ENCODE measurements around the gene ULK1. TPM values are rescaled to one million over a fixed set of nuclear protein-coding genes. Genes with fewer than 3 reads are reported as not detected.

Gene ULK1
- total RNA-seq, 1 experiment from 2014 or later, result 21.7 TPM

DNA sequence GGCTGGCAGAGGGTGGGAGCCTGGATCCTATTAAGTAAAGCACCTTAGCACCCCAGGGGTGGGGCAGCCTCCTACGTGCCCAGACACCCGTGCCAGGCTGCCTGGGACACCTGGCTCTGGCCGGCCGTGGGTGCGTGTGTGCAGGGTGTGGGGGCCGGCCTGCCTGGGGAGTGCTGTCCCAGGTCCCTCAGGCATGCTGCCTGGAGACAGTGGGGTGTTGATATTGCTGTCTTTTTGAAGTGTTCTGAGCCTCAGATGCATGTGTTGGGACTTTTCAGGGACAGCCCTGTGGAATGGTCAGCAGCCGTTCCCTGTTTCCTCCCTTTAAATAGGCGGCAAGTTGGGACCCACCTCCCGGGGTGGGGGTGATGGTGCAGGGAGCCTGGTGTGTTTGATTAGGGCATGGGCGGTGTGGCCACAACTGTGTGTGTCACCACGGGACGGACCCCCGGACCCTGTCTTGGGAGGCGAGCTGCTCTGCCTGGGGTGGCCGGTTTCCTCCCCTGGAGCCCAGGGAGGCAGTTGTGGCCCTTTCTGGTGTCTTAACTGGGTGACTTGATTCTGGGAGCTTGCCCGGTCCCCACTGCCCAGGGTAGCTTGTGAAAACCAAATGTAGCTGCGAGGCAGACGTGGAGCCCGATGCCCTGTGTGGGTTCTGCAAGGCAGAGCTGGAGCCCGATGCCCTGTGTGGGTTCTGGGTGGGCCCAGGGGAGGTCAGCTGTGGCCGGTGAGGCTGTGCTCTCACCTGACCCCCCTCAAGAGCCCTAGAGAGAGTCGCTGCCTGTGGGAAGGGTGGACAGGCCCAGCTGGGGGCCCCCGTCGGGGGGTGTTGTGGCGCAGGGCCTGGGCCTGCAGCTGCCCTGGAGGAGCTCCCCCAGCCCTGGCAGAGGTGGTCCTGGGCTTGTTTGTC is 8.2 kb downstream of the ULK1 start:
- no TSS peak for BruUV-seq (replicated peaks)
- Mint-ChIP-seq H3K36me3 (ENCODE audit: insufficient read depth, unreplicated experiment) (peaks cover 23% of the 10 kb centered on the region), H3K4me1 (ENCODE audit: insufficient read depth, unreplicated experiment) (peaks cover 19% of the 10 kb centered on the region), H3K27ac (ENCODE audit: low read depth, unreplicated experiment) (peak overlapping the region; percentile 46), H3K4me3 (ENCODE audit: unreplicated experiment) (no peak overlapping the region), H3K27me3 (ENCODE audit: insufficient read depth, unreplicated experiment) (no peaks in the 10 kb centered on the region), H3K9me3 (ENCODE audit: unreplicated experiment) (no peaks in the 10 kb centered on the region)
- ChIA-PET CTCF (interaction anchor here (0.6 to 1.0 kb wide), 2 partner anchors 26 to 65 kb away, joined by 3 read pairs; no protein-coding TSS in a partner anchor), POLR2A (interaction anchor here (0.6 to 3.3 kb wide), 4 partner anchors 27 to 48 kb away, joined by 3 to 11 read pairs (median 4); partner anchors contain the start of gene EP400)
- intact Hi-C loops (cut with micrococcal nuclease), result no loop called here
- TF ChIP-seq, protein P1, sequence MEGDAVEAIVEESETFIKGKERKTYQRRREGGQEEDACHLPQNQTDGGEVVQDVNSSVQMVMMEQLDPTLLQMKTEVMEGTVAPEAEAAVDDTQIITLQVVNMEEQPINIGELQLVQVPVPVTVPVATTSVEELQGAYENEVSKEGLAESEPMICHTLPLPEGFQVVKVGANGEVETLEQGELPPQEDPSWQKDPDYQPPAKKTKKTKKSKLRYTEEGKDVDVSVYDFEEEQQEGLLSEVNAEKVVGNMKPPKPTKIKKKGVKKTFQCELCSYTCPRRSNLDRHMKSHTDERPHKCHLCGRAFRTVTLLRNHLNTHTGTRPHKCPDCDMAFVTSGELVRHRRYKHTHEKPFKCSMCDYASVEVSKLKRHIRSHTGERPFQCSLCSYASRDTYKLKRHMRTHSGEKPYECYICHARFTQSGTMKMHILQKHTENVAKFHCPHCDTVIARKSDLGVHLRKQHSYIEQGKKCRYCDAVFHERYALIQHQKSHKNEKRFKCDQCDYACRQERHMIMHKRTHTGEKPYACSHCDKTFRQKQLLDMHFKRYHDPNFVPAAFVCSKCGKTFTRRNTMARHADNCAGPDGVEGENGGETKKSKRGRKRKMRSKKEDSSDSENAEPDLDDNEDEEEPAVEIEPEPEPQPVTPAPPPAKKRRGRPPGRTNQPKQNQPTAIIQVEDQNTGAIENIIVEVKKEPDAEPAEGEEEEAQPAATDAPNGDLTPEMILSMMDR (IDR thresholded peaks at IDR 0.05; ENCODE audit: unreplicated experiment), result no peak
- no peak for DNase-seq (ENCODE audit: unreplicated experiment)

DNA sequence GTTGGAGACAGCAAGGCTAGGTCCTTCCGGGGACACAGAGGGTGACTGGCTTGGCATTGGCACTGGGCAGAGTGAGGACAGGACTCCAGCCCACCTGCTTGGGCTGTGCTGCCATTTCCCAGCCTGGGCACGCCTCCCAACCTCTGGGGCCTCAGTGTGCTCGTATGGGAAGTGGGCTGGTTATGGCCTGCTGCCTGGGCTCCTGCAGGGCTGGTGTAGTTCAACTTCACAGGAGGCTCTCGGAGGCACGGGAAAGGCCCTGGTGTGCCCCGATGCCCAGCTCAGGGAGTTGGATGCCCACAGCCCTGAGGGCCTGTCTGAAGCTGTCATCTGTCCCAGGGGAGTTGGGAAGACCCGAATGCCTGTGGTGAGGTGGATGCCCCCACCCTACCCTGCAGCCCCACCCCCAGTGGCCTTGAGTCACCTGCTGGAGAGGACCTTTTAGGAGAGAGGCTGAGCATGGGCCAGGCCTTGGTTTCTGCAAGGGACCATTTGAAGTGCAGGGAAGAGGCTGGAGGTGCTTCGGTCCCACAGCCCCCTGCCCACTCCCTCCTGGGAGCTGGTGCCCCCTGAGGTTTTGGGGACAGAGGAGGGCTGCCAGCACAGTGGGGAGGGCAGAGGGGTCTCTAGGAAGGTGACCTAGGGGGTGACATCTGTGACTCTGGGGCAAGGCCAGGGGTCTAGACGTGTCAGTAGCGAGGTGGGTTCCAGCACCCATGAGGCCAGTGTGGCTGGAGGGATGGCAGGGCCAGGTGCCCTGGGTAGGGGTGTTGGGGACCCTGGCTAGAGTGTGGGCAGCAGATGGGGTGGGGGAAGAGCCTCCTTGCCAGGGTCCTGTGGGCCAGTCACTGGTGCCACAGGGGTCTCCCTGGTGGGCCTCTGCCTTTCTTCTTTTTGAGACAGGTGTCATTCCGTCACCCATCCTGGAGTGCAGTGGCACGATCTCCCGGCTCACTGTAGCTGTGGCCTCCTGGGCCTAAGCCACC is 9.1 kb downstream of the ULK1 start:
- Mint-ChIP-seq H3K27me3 (ENCODE audit: insufficient read depth, unreplicated experiment) (no peaks in the 10 kb centered on the region), H3K27ac (ENCODE audit: low read depth, unreplicated experiment) (no peak overlapping the region)
- POLR2A ChIA-PET, result interaction anchor here (0.7 kb wide), 1 partner anchor 51 kb away, joined by 3 read pairs; no protein-coding TSS in a partner anchor

DNA sequence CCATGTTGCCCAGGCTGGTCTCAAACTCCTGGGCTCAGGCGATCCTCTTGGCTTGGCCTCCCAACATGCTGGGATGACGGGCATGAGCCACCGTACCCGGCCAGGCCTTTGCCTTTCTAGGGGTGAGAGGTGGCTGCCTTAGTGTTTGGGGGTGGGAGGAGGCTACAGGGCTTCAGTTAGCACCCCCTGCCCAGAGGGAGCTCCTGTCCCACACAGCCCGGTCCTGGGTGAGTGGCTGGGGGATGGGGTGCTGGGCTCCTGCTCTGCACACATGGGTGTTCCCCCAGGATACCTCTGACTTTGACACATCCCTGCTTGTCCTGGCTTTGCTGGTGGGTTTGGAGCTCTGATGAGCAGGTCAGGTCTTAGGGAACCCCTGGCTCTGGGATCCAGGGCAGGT is 9.9 kb downstream of the ULK1 start:
- ChIA-PET POLR2A (interaction anchor here (0.7 kb wide), 1 partner anchor 50 kb away, joined by 3 read pairs; no protein-coding TSS in a partner anchor), CTCF (interaction anchor here (0.8 kb wide), 1 partner anchor 68 kb away, joined by 3 read pairs; no protein-coding TSS in a partner anchor)
- no TSS peak for BruUV-seq (replicated peaks)
- DNase-seq (ENCODE audit: unreplicated experiment), result no peak
- H3K27ac Mint-ChIP-seq (ENCODE audit: low read depth, unreplicated experiment), result no peak overlapping the region
- peaks cover 24% of the 10 kb centered on the region for H3K36me3 Mint-ChIP-seq (ENCODE audit: insufficient read depth, unreplicated experiment)
- no peak overlapping the region for H3K4me3 Mint-ChIP-seq (ENCODE audit: unreplicated experiment)
- H3K9me3 Mint-ChIP-seq (ENCODE audit: unreplicated experiment), result no peaks in the 10 kb centered on the region
- intact Hi-C loops (cut with micrococcal nuclease), result no loop called here
- TF ChIP-seq, protein P1 (IDR thresholded peaks at IDR 0.05; ENCODE audit: unreplicated experiment), result no peak
- H3K4me1 Mint-ChIP-seq (ENCODE audit: insufficient read depth, unreplicated experiment), result peaks cover 19% of the 10 kb centered on the region
- no peaks in the 10 kb centered on the region for H3K27me3 Mint-ChIP-seq (ENCODE audit: insufficient read depth, unreplicated experiment)

More for the DNA sequence above, 9.1 kb downstream of the ULK1 start:
- Mint-ChIP-seq H3K4me3 (ENCODE audit: unreplicated experiment) (no peak overlapping the region), H3K9me3 (ENCODE audit: unreplicated experiment) (no peaks in the 10 kb centered on the region), H3K36me3 (ENCODE audit: insufficient read depth, unreplicated experiment) (peaks cover 19% of the 10 kb centered on the region), H3K4me1 (ENCODE audit: insufficient read depth, unreplicated experiment) (peaks cover 19% of the 10 kb centered on the region)
- intact Hi-C loops (cut with micrococcal nuclease), result no loop called here
- BruUV-seq (replicated peaks), result no TSS peak
- DNase-seq (ENCODE audit: unreplicated experiment), result no peak
- TF ChIP-seq, protein P1 (IDR thresholded peaks at IDR 0.05; ENCODE audit: unreplicated experiment), result no peak
- CTCF ChIA-PET, result interaction anchor here (0.6 to 0.8 kb wide), 2 partner anchors 66 to 67 kb away, joined by 3 read pairs; no protein-coding TSS in a partner anchor

All from MCF 10A (cell line).